H9 (cell line): ENCODE results near the gene NUDT8. TPM values are rescaled to one million over a fixed set of nuclear protein-coding genes. Genes with fewer than 3 reads are reported as not detected.

Experiments used
- DNase-seq: peaks from one replicate; pipeline ENCODE4 v3.0.0-alpha.2; 2017
- H2AFZ ChIP-seq: one replicate; pipeline ENCODE4 v1.6.1; 2013; ENCODE audit warnings: mild to moderate bottlenecking, low read length, control low read depth, moderate library complexity
- H2AK5ac ChIP-seq: 2 replicates; pipeline ENCODE4 v1.6.1; 2013; ENCODE audit warnings: low read length, control low read depth, mixed read lengths; ENCODE audit not compliant: insufficient read length
- H2BK120ac ChIP-seq: one replicate; pipeline ENCODE4 v1.6.1; 2013; ENCODE audit warnings: low read depth, mild to moderate bottlenecking, low read length, control low read depth, inconsistent platforms; ENCODE audit not compliant: poor library complexity, severe bottlenecking
- H2BK12ac ChIP-seq: 2 replicates; pipeline ENCODE4 v1.6.1; 2013; ENCODE audit warnings: low read length, control low read depth, mixed read lengths, low read depth; ENCODE audit not compliant: insufficient read length
- H2BK15ac ChIP-seq: 2 replicates; pipeline ENCODE4 v1.6.1; 2013; ENCODE audit warnings: low read depth, low read length, control low read depth
- H2BK20ac ChIP-seq: one replicate; pipeline ENCODE4 v1.6.1; 2013; ENCODE audit warnings: low read depth, mild to moderate bottlenecking, low read length, control low read depth, inconsistent platforms; ENCODE audit not compliant: poor library complexity, severe bottlenecking
- H2BK5ac ChIP-seq: 2 replicates; pipeline ENCODE4 v1.6.1; 2013; ENCODE audit warnings: low read length, control low read depth, mixed read lengths; ENCODE audit not compliant: insufficient read length
- H3K14ac ChIP-seq: 2 replicates; pipeline ENCODE4 v1.6.1; 2013; ENCODE audit warnings: low read length, control low read depth; ENCODE audit not compliant: insufficient read depth
- H3K18ac ChIP-seq: 2 replicates; pipeline ENCODE4 v1.6.1; 2013; ENCODE audit warnings: low read depth, mild to moderate bottlenecking, mixed read lengths, low read length, control low read depth; ENCODE audit not compliant: insufficient read length
- H3K23ac ChIP-seq: 2 replicates; pipeline ENCODE4 v1.6.1; 2013; ENCODE audit warnings: low read length, control low read depth, mixed read lengths, low read depth; ENCODE audit not compliant: insufficient read length
- H3K23me2 ChIP-seq: 2 replicates; pipeline ENCODE4 v1.6.1; 2013; ENCODE audit warnings: low read depth, mild to moderate bottlenecking, mixed read lengths, low read length, control low read depth; ENCODE audit not compliant: insufficient read length, poor library complexity, severe bottlenecking
- H3K27ac ChIP-seq: 2 replicates; pipeline ENCODE4 v1.5.1; 2013; ENCODE audit warnings: low read length, control low read depth, mixed read lengths, low read depth; ENCODE audit not compliant: insufficient read length
- H3K27me3 ChIP-seq: 2 replicates; pipeline ENCODE4 v1.6.1; 2013; ENCODE audit warnings: low read length, control low read depth, inconsistent platforms; ENCODE audit not compliant: insufficient read depth
- H3K4ac ChIP-seq: 2 replicates; pipeline ENCODE4 v1.6.1; 2013; ENCODE audit warnings: low read depth, mild to moderate bottlenecking, control low read depth, inconsistent platforms, low read length, moderate library complexity
- H3K4me1 ChIP-seq: 2 replicates; pipeline ENCODE4 v1.6.1; 2013; ENCODE audit warnings: low read length, control low read depth, inconsistent platforms; ENCODE audit not compliant: insufficient read depth
- H3K4me2 ChIP-seq: 2 replicates; pipeline ENCODE4 v1.6.1; 2013; ENCODE audit warnings: low read length, control low read depth, mixed read lengths; ENCODE audit not compliant: insufficient read length, insufficient read depth
- H3K56ac ChIP-seq: 2 replicates; pipeline ENCODE4 v1.6.1; 2013; ENCODE audit warnings: low read depth, mild to moderate bottlenecking, mixed read lengths, low read length, control low read depth; ENCODE audit not compliant: insufficient read length
- H3K79me1 ChIP-seq: 2 replicates; pipeline ENCODE4 v1.6.1; 2013; ENCODE audit warnings: low read depth, mild to moderate bottlenecking, moderate library complexity, low read length, control low read depth, inconsistent platforms; ENCODE audit not compliant: insufficient read depth, poor library complexity, severe bottlenecking
- H3K79me2 ChIP-seq: 2 replicates; pipeline ENCODE4 v1.6.1; 2013; ENCODE audit warnings: low read length, control low read depth, inconsistent platforms; ENCODE audit not compliant: insufficient read depth
- H3K9ac ChIP-seq: 2 replicates; pipeline ENCODE4 v1.6.1; 2013; ENCODE audit warnings: low read length, control low read depth, mixed read lengths; ENCODE audit not compliant: insufficient read length; ENCODE audit errors: extremely low read depth
- H3K9me3 ChIP-seq: one replicate; pipeline ENCODE4 v1.6.1; 2013; ENCODE audit warnings: low read depth, low read length, inconsistent platforms; ENCODE audit not compliant: control insufficient read depth
- H3T11ph ChIP-seq: one replicate; pipeline ENCODE4 v1.6.1; 2013; ENCODE audit warnings: mild to moderate bottlenecking, low read length, control low read depth, inconsistent platforms
- H4K20me1 ChIP-seq: one replicate; pipeline ENCODE4 v1.6.1; 2013; ENCODE audit not compliant: control insufficient read depth, insufficient read length, insufficient read depth
- H4K5ac ChIP-seq: 2 replicates; pipeline ENCODE4 v1.6.1; 2013; ENCODE audit warnings: low read depth, mild to moderate bottlenecking, mixed read lengths, low read length, control low read depth; ENCODE audit not compliant: insufficient read length
- H4K8ac ChIP-seq: replicated peaks from 2 replicates; pipeline ENCODE4 v1.6.1; 2013; ENCODE audit warnings: low read length, control low read depth, mixed read lengths, low read depth; ENCODE audit not compliant: insufficient read length
- H4K91ac ChIP-seq: 2 replicates; pipeline ENCODE4 v1.6.1; 2013; ENCODE audit warnings: low read depth, mild to moderate bottlenecking, moderate library complexity, mixed read lengths, low read length, control low read depth; ENCODE audit not compliant: insufficient read length
- H3K27ac Mint-ChIP-seq, 3 experiments: 2 replicates in 2 of 3; 3 replicates in 1 of 3; pipeline ENCODE4 v1.8.0; 2020 to 2021; ENCODE audit warnings: mixed read lengths in 3 of 3, mild to moderate bottlenecking in 1 of 3, moderate library complexity in 1 of 3
- H3K27me3 Mint-ChIP-seq: 2 replicates; pipeline ENCODE4 v1.8.0; 2021; ENCODE audit warnings: low read depth, mild to moderate bottlenecking, moderate library complexity, mixed read lengths
- H3K36me3 Mint-ChIP-seq, 3 experiments: 2 replicates in 2 of 3; 3 replicates in 1 of 3; pipeline ENCODE4 v1.8.0; 2020 to 2021; ENCODE audit warnings: low read depth in 3 of 3, mixed read lengths in 3 of 3; ENCODE audit not compliant: insufficient read depth in 1 of 3
- H3K4me1 Mint-ChIP-seq, 2 experiments: 2 replicates each; pipeline ENCODE4 v1.8.0; 2020; ENCODE audit warnings: mixed read lengths in 2 of 2
- H3K4me3 Mint-ChIP-seq, 2 experiments: 2 replicates in 1 of 2; 3 replicates in 1 of 2; pipeline ENCODE4 v1.8.0; 2020 to 2021; ENCODE audit warnings: mild to moderate bottlenecking in 2 of 2, mixed read lengths in 2 of 2, moderate library complexity in 1 of 2
- H3K9me3 Mint-ChIP-seq, 2 experiments: 2 replicates in 1 of 2; 3 replicates in 1 of 2; pipeline ENCODE4 v1.8.0; 2020; ENCODE audit warnings: mild to moderate bottlenecking in 2 of 2, mixed read lengths in 2 of 2, moderate library complexity in 1 of 2
- WGBS: extraction: QIAGEN DNeasy Blood & Tissue Kit; methylation state at CpG from one replicate; pipeline ENCODE4 v1.1.7; 2013; ENCODE audit warnings: missing lambda C conversion rate, low lambda C conversion rate, mixed read lengths; ENCODE audit not compliant: insufficient read length; ENCODE audit errors: extremely low coverage; 5-methylcytosine and 5-hydroxymethylcytosine counted together
- total RNA-seq: library from RNA; stranded (reverse); gene quantifications from 2 replicates; pipeline ENCODE4 v1.2.1, GENCODE V29; 2021
- TF ChIP-seq, protein P1 (sequence below): fragments of 200-600 bp; sonication (generic); conservative IDR thresholded peaks from 3 replicates; pipeline ENCODE4 v1.8.0; 2021; ENCODE audit warnings: antibody characterized with exemption, mild to moderate bottlenecking

Gene NUDT8
- total RNA-seq, 1 experiment from 2014 or later, result 6.5 TPM

DNA sequence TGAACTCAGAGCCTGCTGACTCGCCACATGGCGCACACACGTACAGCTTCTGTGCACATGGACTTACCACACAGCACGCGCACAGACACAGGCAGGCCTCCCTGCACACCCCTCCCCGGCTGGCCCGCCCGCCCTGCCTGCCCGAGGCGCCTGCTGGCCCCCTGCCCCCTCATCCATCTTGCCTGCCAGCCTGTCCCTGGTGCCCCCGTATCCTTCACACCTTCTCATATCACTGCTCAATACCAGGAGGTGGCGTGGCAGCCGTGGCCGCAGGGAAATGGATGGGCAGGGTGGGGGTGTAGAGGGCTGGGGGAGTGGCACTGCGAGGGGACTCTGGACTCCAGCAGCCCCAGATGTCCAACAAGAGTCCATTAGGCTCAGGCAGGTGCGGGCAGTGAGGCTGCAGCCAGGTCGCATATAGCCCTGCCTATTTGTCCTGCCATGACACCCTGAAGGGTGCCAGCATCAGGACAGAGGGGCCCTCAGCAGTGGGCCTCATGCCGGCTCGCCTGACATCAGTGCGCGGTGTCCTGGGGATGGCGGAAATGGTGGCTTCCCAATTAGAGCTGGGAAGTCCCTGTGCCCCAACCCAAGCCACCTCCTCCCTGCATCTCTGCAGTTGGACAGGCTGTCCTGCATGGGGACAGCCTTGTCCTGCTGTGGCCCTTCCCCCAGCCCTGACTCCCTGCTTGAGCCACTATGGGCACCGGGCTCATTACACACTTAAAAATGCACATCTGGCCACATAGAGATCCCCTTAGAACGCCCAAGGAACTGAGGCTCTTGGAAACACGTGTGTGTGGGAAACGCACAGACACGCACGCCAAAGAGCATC is 11.8 kb upstream of the NUDT8 start:
- Histone ChIP-seq H4K91ac (no peak overlapping the region), H3K9ac (no peak overlapping the region), H3K9me3 (no peaks in the 10 kb centered on the region), H3K4me1 (no peaks in the 10 kb centered on the region), H4K8ac (no peak overlapping the region), H3K23ac (no peak overlapping the region), H3K27ac (no peak overlapping the region), H2BK120ac (no peak overlapping the region), H2AK5ac (no peak overlapping the region), H3K18ac (no peak overlapping the region), H3K4me2 (no peak overlapping the region), H4K5ac (no peak overlapping the region), H2BK20ac (no peak overlapping the region), H4K20me1 (no peaks in the 10 kb centered on the region), H2AFZ (no peak overlapping the region), H3K79me2 (no peaks in the 10 kb centered on the region), H3K23me2 (no peaks in the 10 kb centered on the region), H3T11ph (no peak overlapping the region), H2BK5ac (no peak overlapping the region), H3K14ac (no peak overlapping the region), H2BK12ac (no peak overlapping the region), H3K27me3 (peaks cover 7% of the 10 kb centered on the region; the same call in 1 of the 2 replicates), H3K4ac (no peak overlapping the region), H3K56ac (no peak overlapping the region), H2BK15ac (no peak overlapping the region), H3K79me1 (no peaks in the 10 kb centered on the region)
- Mint-ChIP-seq H3K9me3 (peaks cover 0 to 4% of the 10 kb centered on the region in 2 experiments; a peak in 2 of 5 replicates), H3K36me3 (no peaks in the 10 kb centered on the region; a peak in 1 of 7 replicates), H3K27me3 (peaks cover 53% of the 10 kb centered on the region), H3K4me1 (peaks cover 6 to 9% of the 10 kb centered on the region in 2 experiments; a peak in 3 of 4 replicates), H3K27ac (no peak overlapping the region; a peak in 1 of 7 replicates), H3K4me3 (no peak overlapping the region)
- no peak for DNase-seq
- WGBS, result no CpG with 5 or more reads among the region's 28 CpGs
- TF ChIP-seq, protein P1, sequence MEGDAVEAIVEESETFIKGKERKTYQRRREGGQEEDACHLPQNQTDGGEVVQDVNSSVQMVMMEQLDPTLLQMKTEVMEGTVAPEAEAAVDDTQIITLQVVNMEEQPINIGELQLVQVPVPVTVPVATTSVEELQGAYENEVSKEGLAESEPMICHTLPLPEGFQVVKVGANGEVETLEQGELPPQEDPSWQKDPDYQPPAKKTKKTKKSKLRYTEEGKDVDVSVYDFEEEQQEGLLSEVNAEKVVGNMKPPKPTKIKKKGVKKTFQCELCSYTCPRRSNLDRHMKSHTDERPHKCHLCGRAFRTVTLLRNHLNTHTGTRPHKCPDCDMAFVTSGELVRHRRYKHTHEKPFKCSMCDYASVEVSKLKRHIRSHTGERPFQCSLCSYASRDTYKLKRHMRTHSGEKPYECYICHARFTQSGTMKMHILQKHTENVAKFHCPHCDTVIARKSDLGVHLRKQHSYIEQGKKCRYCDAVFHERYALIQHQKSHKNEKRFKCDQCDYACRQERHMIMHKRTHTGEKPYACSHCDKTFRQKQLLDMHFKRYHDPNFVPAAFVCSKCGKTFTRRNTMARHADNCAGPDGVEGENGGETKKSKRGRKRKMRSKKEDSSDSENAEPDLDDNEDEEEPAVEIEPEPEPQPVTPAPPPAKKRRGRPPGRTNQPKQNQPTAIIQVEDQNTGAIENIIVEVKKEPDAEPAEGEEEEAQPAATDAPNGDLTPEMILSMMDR, result no peak
